MG63 (cell line): ENCODE measurements around the gene PFKFB4. TPM values are rescaled to one million over a fixed set of nuclear protein-coding genes. Genes with fewer than 3 reads are reported as not detected.
A peak's percentile ranks its signal among the peaks of the same experiment; 100 is the strongest.

Experiments used
- DNase-seq: peaks from one replicate; pipeline ENCODE4 v3.0.0-alpha.2; 2020
- H3K27me3 ChIP-seq: fragments of 250-450 bp; sonication (Bioruptor Pico); 2 replicates; pipeline ENCODE4 v1.5.1; 2020; ENCODE audit warnings: mild to moderate bottlenecking, moderate library complexity
- H3K36me3 ChIP-seq: fragments of 250-450 bp; sonication (Bioruptor Pico); 2 replicates; pipeline ENCODE4 v1.5.1; 2020; ENCODE audit warnings: mild to moderate bottlenecking, moderate library complexity
- H3K4me3 ChIP-seq: fragments of 250-450 bp; sonication (Bioruptor Pico); 2 replicates; pipeline ENCODE4 v1.5.1; 2020; ENCODE audit warnings: mild to moderate bottlenecking, moderate library complexity
- H3K9me3 ChIP-seq: fragments of 250-450 bp; sonication (Bioruptor Pico); 2 replicates; pipeline ENCODE4 v1.5.1; 2020; ENCODE audit warnings: mild to moderate bottlenecking, moderate library complexity
- total RNA-seq: library from RNA; depleted of rRNA; stranded (reverse); fragments of >200 nt; shearing (Covaris generic); gene quantifications from 2 replicates; pipeline ENCODE4 v1.2.3, GENCODE V29; 2014; ENCODE audit warnings: low replicate concordance; rRNA removed

Gene PFKFB4
- total RNA-seq, result 0.84 and 3.2 TPM in 2 replicates

- Histone ChIP-seq H3K36me3 (no peaks in the 10 kb centered on the region), H3K27me3 (no peaks in the 10 kb centered on the region), H3K9me3 (no peaks in the 10 kb centered on the region), H3K4me3 (peak within 1 kb of the TSS; percentile 57)
- peak; percentile 95 for DNase-seq
Measured at GRCh38 chr3:48556796-48557626, at the start of gene PFKFB4. TSS of gene PFKFB4 (minus strand) at chr3:48556803. CDS start at chr3:48556777, 26 bp downstream.

GRCh38 chr3:48601622-48601994 is 45.0 kb upstream of the PFKFB4 start:
- no peak overlapping the region for H3K4me3 ChIP-seq
- DNase-seq, result no peak
- no peaks in the 10 kb centered on the region for H3K9me3 ChIP-seq
- peaks cover 32% of the 10 kb centered on the region for H3K36me3 ChIP-seq
- no peaks in the 10 kb centered on the region for H3K27me3 ChIP-seq

GRCh38 chr3:48600711-48601621 is 44.4 kb upstream of the PFKFB4 start:
- H3K36me3 ChIP-seq, result peaks cover 32% of the 10 kb centered on the region
- H3K27me3 ChIP-seq, result no peaks in the 10 kb centered on the region
- no peak for DNase-seq
- no peaks in the 10 kb centered on the region for H3K9me3 ChIP-seq
- no peak overlapping the region for H3K4me3 ChIP-seq

- Histone ChIP-seq H3K36me3 (peaks cover 22% of the 10 kb centered on the region), H3K4me3 (no peak overlapping the region), H3K9me3 (no peaks in the 10 kb centered on the region), H3K27me3 (no peaks in the 10 kb centered on the region)
- DNase-seq, result no peak
Measured at GRCh38 chr3:48599509-48600285, 43.1 kb upstream of the PFKFB4 start.

- H3K36me3 ChIP-seq, result peaks cover 22% of the 10 kb centered on the region
- H3K27me3 ChIP-seq, result no peaks in the 10 kb centered on the region
- no peak for DNase-seq
- H3K9me3 ChIP-seq, result no peaks in the 10 kb centered on the region
- H3K4me3 ChIP-seq, result no peak overlapping the region
Measured at GRCh38 chr3:48599077-48599501, 42.5 kb upstream of the PFKFB4 start.

- DNase-seq, result peak; percentile 83
- H3K9me3 ChIP-seq, result no peaks in the 10 kb centered on the region
- H3K4me3 ChIP-seq, result no peak overlapping the region
- no peaks in the 10 kb centered on the region for H3K27me3 ChIP-seq
- peaks cover 22% of the 10 kb centered on the region for H3K36me3 ChIP-seq
Measured at GRCh38 chr3:48598323-48599076, 41.9 kb upstream of the PFKFB4 start.

- no peaks in the 10 kb centered on the region for H3K9me3 ChIP-seq
- peaks cover 17% of the 10 kb centered on the region for H3K36me3 ChIP-seq
- no peak overlapping the region for H3K4me3 ChIP-seq
- DNase-seq, result no peak
- no peaks in the 10 kb centered on the region for H3K27me3 ChIP-seq
Measured at GRCh38 chr3:48597408-48597800, 40.8 kb upstream of the PFKFB4 start.

- Histone ChIP-seq H3K4me3 (no peak overlapping the region), H3K9me3 (no peaks in the 10 kb centered on the region), H3K36me3 (peaks cover 17% of the 10 kb centered on the region), H3K27me3 (no peaks in the 10 kb centered on the region)
- DNase-seq, result no peak
Measured at GRCh38 chr3:48596676-48597407, 40.2 kb upstream of the PFKFB4 start.

- no peak for DNase-seq
- no peak overlapping the region for H3K4me3 ChIP-seq
- H3K9me3 ChIP-seq, result no peaks in the 10 kb centered on the region
- H3K27me3 ChIP-seq, result no peaks in the 10 kb centered on the region
- peaks cover 17% of the 10 kb centered on the region for H3K36me3 ChIP-seq
Measured at GRCh38 chr3:48596157-48596556, 39.6 kb upstream of the PFKFB4 start.

GRCh38 chr3:48595526-48596121 is 39.0 kb upstream of the PFKFB4 start:
- peaks cover 17% of the 10 kb centered on the region for H3K36me3 ChIP-seq
- DNase-seq, result peak; percentile 75
- H3K27me3 ChIP-seq, result no peaks in the 10 kb centered on the region
- no peaks in the 10 kb centered on the region for H3K9me3 ChIP-seq
- no peak overlapping the region for H3K4me3 ChIP-seq

GRCh38 chr3:48595075-48595525 is 38.5 kb upstream of the PFKFB4 start, which contains the start of gene COL7A1:
TSS of gene COL7A1 (minus strand) at chr3:48595329. CDS start at chr3:48595159, 170 bp downstream.
- Histone ChIP-seq H3K36me3 (peaks cover 14% of the 10 kb centered on the region), H3K27me3 (no peaks in the 10 kb centered on the region), H3K4me3 (no peak within 1 kb of the TSS), H3K9me3 (no peaks in the 10 kb centered on the region)
- no peak for DNase-seq

- H3K36me3 ChIP-seq, result peaks cover 13% of the 10 kb centered on the region
- H3K27me3 ChIP-seq, result no peaks in the 10 kb centered on the region
- no peak overlapping the region for H3K4me3 ChIP-seq
- H3K9me3 ChIP-seq, result no peaks in the 10 kb centered on the region
- DNase-seq, result no peak
Measured at GRCh38 chr3:48594417-48595049, 37.9 kb upstream of the PFKFB4 start.

- H3K4me3 ChIP-seq, result no peak overlapping the region
- H3K27me3 ChIP-seq, result no peaks in the 10 kb centered on the region
- DNase-seq, result no peak
- H3K9me3 ChIP-seq, result no peaks in the 10 kb centered on the region
- peaks cover 9% of the 10 kb centered on the region for H3K36me3 ChIP-seq
Measured at GRCh38 chr3:48593337-48593736, 36.7 kb upstream of the PFKFB4 start.

GRCh38 chr3:48592519-48593087 is 36.0 kb upstream of the PFKFB4 start:
- no peak overlapping the region for H3K4me3 ChIP-seq
- no peak for DNase-seq
- H3K36me3 ChIP-seq, result peaks cover 3% of the 10 kb centered on the region
- no peaks in the 10 kb centered on the region for H3K27me3 ChIP-seq
- H3K9me3 ChIP-seq, result no peaks in the 10 kb centered on the region
